Right lobe of liver (tissue), 4 donors: ENCODE measurements around the gene KRTAP12-3.

Source experiments
- POLR2A ChIP-seq: fragments of 450-650 bp; IDR thresholded peaks from one replicate; pipeline ENCODE4 v1.6.1; 2017; ENCODE audit warnings: antibody characterized with exemption, mild to moderate bottlenecking
- TF ChIP-seq, protein P1 (sequence below), 4 donors: fragments of 200-600 bp in 3 of 4; fragments of 450-650 bp in 1 of 4; IDR thresholded peaks; one replicate each; pipeline versions ENCODE4 v1.5.1 to v1.8.0; 2016 to 2022; ENCODE audit warnings: antibody characterized with exemption in 4 of 4, mild to moderate bottlenecking in 2 of 4
- donor health status: DM: no; HTN: no; CAD: no.
- donor health status: DM: no; HTN: no; CAD: no.
- donor health status: DM: no; HTN: yes; CAD: no.

DNA sequence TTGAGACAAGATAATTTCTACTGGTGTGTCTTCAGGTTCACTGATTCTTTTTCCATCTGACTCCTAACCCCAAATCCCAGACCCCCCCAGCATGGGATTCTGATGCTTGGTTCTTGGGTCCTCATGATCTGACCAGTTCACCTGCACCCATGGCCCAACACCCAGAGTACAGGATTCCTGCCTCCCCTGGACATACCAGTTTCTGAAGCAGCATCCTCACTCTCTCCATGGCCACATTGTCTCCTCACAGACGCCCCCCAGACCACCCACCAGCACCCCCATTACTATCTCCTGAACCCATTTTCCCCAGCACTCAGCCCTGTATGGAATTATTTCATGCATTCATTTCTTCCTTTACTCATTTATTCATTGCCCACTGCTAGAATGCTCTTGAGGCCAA is 864 bp upstream of the KRTAP12-3 start:
- no peak for TF ChIP-seq POLR2A
- TF ChIP-seq, protein P1, sequence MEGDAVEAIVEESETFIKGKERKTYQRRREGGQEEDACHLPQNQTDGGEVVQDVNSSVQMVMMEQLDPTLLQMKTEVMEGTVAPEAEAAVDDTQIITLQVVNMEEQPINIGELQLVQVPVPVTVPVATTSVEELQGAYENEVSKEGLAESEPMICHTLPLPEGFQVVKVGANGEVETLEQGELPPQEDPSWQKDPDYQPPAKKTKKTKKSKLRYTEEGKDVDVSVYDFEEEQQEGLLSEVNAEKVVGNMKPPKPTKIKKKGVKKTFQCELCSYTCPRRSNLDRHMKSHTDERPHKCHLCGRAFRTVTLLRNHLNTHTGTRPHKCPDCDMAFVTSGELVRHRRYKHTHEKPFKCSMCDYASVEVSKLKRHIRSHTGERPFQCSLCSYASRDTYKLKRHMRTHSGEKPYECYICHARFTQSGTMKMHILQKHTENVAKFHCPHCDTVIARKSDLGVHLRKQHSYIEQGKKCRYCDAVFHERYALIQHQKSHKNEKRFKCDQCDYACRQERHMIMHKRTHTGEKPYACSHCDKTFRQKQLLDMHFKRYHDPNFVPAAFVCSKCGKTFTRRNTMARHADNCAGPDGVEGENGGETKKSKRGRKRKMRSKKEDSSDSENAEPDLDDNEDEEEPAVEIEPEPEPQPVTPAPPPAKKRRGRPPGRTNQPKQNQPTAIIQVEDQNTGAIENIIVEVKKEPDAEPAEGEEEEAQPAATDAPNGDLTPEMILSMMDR (IDR thresholded peaks at IDR 0.05): no peak
